Measurements from ENCODE around the gene EXOC3L1. TPM values are rescaled to one million over a fixed set of nuclear protein-coding genes. Genes with fewer than 3 reads are reported as not detected.

EXOC3L1 gene
- total RNA-seq, 1 experiment from 2014 or later: 4.0 TPM

DNA sequence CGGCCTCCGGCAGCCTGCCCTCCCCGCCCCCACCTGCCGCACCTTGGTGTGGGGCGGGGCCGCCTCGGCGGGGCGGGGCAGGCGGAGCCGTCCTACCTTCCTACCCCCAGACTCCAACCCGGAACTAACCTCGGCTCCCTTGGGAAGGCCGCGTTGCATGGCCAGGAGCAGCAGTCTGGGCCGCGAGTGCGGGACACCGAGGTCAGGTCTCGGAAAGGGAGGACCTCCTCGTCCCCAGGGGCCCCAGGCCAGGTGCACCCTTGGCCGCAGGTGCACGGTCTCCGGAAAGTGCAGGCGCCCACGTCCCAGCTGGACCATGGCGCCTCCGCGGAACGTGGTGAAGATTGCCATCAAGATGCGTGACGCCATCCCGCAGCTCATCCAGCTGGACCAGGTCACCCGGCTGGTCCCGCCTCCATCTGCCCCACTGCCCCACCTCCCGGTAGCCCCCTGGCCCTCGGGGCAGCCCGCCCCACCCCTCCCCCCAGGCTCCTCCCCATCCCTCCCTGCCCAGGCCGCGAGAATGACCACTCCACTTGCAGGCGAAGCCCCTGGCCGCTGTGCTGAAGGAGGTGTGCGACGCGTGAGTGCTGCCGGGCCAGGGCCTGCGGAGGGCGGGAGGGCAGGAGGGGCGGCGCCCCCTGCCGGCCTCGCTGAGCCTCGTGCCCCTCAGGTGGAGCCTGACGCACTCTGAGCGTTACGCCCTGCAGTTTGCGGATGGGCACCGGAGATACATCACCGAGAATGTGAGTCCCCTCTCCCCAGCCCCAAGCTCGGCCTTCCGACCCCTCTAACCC is 9.3 kb upstream of the EXOC3L1 start, which contains the start of gene ELMO3:
Gene ELMO3, plus strand, starts transcription at position 121 of the 797 bp plus-strand sequence. Its CDS starts 196 bp downstream, at position 317.
- POLR2A ChIA-PET: interaction anchor here (0.7 to 1.0 kb wide), 2 partner anchors 8 to 28 kb away, joined by 3 to 5 read pairs; partner anchors contain the start of gene TMEM208
- peaks cover 30% of the 10 kb centered on the region for H3K36me3 Mint-ChIP-seq
- H3K4me3 Mint-ChIP-seq: peak within 1 kb of the TSS; percentile 83
- peak within 1 kb of the TSS; percentile 85; the same call in 1 of the 2 replicates for H3K27ac Mint-ChIP-seq
- CTCF ChIA-PET: interaction anchor here (1.0 to 3.9 kb wide), 26 partner anchors 9 to 266 kb away, joined by 3 to 65 read pairs (median 12); partner anchors contain the start of genes B3GNT9, CES3, EXOC3L1 and FBXL8
- DNase-seq (ENCODE audit: low spot score) (peak; percentile 84), ATAC-seq (peak; percentile 78)
- H3K4me1 Mint-ChIP-seq: peaks cover 9% of the 10 kb centered on the region
- H3K9me3 Mint-ChIP-seq: no peaks in the 10 kb centered on the region
- H3K27me3 Mint-ChIP-seq (ENCODE audit: low read depth): no peaks in the 10 kb centered on the region
- TF ChIP-seq NR1H2 (CRISPR knock-in tag; IDR thresholded peaks at IDR 0.05): no peak
- TF ChIP-seq, protein P1, sequence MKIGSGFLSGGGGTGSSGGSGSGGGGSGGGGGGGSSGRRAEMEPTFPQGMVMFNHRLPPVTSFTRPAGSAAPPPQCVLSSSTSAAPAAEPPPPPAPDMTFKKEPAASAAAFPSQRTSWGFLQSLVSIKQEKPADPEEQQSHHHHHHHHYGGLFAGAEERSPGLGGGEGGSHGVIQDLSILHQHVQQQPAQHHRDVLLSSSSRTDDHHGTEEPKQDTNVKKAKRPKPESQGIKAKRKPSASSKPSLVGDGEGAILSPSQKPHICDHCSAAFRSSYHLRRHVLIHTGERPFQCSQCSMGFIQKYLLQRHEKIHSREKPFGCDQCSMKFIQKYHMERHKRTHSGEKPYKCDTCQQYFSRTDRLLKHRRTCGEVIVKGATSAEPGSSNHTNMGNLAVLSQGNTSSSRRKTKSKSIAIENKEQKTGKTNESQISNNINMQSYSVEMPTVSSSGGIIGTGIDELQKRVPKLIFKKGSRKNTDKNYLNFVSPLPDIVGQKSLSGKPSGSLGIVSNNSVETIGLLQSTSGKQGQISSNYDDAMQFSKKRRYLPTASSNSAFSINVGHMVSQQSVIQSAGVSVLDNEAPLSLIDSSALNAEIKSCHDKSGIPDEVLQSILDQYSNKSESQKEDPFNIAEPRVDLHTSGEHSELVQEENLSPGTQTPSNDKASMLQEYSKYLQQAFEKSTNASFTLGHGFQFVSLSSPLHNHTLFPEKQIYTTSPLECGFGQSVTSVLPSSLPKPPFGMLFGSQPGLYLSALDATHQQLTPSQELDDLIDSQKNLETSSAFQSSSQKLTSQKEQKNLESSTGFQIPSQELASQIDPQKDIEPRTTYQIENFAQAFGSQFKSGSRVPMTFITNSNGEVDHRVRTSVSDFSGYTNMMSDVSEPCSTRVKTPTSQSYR (CRISPR knock-in tag; IDR thresholded peaks at IDR 0.05): 0 out of 2 replicates have a peak, but pooled peaks have one; percentile 72
- TF ChIP-seq, protein P2, sequence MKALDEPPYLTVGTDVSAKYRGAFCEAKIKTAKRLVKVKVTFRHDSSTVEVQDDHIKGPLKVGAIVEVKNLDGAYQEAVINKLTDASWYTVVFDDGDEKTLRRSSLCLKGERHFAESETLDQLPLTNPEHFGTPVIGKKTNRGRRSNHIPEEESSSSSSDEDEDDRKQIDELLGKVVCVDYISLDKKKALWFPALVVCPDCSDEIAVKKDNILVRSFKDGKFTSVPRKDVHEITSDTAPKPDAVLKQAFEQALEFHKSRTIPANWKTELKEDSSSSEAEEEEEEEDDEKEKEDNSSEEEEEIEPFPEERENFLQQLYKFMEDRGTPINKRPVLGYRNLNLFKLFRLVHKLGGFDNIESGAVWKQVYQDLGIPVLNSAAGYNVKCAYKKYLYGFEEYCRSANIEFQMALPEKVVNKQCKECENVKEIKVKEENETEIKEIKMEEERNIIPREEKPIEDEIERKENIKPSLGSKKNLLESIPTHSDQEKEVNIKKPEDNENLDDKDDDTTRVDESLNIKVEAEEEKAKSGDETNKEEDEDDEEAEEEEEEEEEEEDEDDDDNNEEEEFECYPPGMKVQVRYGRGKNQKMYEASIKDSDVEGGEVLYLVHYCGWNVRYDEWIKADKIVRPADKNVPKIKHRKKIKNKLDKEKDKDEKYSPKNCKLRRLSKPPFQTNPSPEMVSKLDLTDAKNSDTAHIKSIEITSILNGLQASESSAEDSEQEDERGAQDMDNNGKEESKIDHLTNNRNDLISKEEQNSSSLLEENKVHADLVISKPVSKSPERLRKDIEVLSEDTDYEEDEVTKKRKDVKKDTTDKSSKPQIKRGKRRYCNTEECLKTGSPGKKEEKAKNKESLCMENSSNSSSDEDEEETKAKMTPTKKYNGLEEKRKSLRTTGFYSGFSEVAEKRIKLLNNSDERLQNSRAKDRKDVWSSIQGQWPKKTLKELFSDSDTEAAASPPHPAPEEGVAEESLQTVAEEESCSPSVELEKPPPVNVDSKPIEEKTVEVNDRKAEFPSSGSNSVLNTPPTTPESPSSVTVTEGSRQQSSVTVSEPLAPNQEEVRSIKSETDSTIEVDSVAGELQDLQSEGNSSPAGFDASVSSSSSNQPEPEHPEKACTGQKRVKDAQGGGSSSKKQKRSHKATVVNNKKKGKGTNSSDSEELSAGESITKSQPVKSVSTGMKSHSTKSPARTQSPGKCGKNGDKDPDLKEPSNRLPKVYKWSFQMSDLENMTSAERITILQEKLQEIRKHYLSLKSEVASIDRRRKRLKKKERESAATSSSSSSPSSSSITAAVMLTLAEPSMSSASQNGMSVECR (CRISPR knock-in tag; IDR thresholded peaks at IDR 0.05; ENCODE audit: borderline replicate concordance): peak; percentile 53; the same call in 1 of the 2 replicates
- TF ChIP-seq, protein P3, sequence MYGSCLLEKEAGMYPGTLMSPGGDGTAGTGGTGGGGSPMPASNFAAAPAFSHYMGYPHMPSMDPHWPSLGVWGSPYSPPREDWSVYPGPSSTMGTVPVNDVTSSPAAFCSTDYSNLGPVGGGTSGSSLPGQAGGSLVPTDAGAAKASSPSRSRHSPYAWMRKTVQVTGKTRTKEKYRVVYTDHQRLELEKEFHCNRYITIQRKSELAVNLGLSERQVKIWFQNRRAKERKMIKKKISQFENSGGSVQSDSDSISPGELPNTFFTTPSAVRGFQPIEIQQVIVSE (CRISPR knock-in tag; IDR thresholded peaks at IDR 0.05; ENCODE audit: borderline replicate concordance): no peak
- TF ChIP-seq, protein P4, sequence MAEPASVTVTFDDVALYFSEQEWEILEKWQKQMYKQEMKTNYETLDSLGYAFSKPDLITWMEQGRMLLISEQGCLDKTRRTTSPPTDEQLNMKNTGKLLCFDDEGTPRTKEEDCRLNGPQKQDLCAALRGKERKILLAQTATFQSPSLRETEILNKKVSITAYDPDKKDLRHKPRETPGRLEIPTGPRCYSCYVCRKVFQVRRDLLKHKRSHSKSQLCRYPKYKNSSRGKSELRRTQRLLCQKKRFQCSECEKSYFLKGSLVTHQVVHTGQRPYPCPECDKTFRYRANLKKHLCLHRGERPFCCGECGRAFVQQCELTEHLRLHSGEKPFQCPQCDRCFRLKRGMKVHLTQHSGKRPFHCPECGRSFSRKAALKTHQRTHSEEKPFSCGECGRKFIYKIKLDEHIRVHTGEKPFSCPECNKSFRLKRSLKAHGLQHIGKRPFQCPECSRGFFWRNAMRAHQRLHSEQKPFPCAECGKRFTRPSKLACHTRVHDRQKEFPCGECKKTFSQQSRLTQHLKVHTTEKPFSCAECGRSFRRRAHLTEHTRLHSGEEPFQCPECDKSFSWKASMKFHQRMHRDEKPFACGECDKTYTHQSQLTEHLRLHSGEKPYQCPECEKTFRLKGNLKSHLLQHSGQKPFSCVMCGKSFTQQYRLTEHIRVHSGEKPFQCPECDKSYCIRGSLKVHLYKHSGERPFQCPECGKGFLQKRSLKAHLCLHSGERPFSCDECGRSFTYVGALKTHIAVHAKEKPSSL (CRISPR knock-in tag; conservative IDR thresholded peaks at IDR 0.05): no peak
- TF ChIP-seq SP1 (CRISPR knock-in tag; conservative IDR thresholded peaks at IDR 0.05): peak; percentile 14; the same call in 1 of the 2 replicates
- TF ChIP-seq, protein P5, sequence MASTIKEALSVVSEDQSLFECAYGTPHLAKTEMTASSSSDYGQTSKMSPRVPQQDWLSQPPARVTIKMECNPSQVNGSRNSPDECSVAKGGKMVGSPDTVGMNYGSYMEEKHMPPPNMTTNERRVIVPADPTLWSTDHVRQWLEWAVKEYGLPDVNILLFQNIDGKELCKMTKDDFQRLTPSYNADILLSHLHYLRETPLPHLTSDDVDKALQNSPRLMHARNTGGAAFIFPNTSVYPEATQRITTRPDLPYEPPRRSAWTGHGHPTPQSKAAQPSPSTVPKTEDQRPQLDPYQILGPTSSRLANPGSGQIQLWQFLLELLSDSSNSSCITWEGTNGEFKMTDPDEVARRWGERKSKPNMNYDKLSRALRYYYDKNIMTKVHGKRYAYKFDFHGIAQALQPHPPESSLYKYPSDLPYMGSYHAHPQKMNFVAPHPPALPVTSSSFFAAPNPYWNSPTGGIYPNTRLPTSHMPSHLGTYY (CRISPR knock-in tag; IDR thresholded peaks at IDR 0.05): no peak
- TF ChIP-seq, protein P6, sequence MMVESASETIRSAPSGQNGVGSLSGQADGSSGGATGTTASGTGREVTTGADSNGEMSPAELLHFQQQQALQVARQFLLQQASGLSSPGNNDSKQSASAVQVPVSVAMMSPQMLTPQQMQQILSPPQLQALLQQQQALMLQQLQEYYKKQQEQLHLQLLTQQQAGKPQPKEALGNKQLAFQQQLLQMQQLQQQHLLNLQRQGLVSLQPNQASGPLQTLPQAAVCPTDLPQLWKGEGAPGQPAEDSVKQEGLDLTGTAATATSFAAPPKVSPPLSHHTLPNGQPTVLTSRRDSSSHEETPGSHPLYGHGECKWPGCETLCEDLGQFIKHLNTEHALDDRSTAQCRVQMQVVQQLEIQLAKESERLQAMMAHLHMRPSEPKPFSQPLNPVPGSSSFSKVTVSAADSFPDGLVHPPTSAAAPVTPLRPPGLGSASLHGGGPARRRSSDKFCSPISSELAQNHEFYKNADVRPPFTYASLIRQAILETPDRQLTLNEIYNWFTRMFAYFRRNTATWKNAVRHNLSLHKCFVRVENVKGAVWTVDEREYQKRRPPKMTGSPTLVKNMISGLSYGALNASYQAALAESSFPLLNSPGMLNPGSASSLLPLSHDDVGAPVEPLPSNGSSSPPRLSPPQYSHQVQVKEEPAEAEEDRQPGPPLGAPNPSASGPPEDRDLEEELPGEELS (CRISPR knock-in tag; IDR thresholded peaks at IDR 0.05): peak; percentile 81; the same call in 1 of the 2 replicates
- TF ChIP-seq, protein P7, sequence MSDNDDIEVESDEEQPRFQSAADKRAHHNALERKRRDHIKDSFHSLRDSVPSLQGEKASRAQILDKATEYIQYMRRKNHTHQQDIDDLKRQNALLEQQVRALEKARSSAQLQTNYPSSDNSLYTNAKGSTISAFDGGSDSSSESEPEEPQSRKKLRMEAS (CRISPR knock-in tag; IDR thresholded peaks at IDR 0.05): peak; percentile 85
- TF ChIP-seq, protein P8, sequence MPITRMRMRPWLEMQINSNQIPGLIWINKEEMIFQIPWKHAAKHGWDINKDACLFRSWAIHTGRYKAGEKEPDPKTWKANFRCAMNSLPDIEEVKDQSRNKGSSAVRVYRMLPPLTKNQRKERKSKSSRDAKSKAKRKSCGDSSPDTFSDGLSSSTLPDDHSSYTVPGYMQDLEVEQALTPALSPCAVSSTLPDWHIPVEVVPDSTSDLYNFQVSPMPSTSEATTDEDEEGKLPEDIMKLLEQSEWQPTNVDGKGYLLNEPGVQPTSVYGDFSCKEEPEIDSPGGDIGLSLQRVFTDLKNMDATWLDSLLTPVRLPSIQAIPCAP (CRISPR knock-in tag; IDR thresholded peaks at IDR 0.05): peak; percentile 23; the same call in 1 of the 2 replicates
- TF ChIP-seq GRHL2 (CRISPR knock-in tag; IDR thresholded peaks at IDR 0.05; ENCODE audit: insufficient replicate concordance, severe bottlenecking): no peak
- no peak for TF ChIP-seq ZNF219 (CRISPR knock-in tag; IDR thresholded peaks at IDR 0.05; ENCODE audit: borderline replicate concordance)
- TF ChIP-seq ZNF138 (CRISPR knock-in tag; conservative IDR thresholded peaks at IDR 0.05): no peak; the same call in 1 of the 2 replicates
- no peak for TF ChIP-seq NR2C2 (CRISPR knock-in tag; IDR thresholded peaks at IDR 0.05)
- TF ChIP-seq TP53 (CRISPR knock-in tag; IDR thresholded peaks at IDR 0.05): 0 out of 2 replicates have a peak, but pooled peaks have one; percentile 68
- TF ChIP-seq, protein P9, sequence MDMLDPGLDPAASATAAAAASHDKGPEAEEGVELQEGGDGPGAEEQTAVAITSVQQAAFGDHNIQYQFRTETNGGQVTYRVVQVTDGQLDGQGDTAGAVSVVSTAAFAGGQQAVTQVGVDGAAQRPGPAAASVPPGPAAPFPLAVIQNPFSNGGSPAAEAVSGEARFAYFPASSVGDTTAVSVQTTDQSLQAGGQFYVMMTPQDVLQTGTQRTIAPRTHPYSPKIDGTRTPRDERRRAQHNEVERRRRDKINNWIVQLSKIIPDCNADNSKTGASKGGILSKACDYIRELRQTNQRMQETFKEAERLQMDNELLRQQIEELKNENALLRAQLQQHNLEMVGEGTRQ (CRISPR knock-in tag; IDR thresholded peaks at IDR 0.05): peak; percentile 58
- TF ChIP-seq MYBL2 (CRISPR knock-in tag; IDR thresholded peaks at IDR 0.05): peak; percentile 52; the same call in 1 of the 2 replicates
- no peak for TF ChIP-seq RORB (CRISPR knock-in tag; IDR thresholded peaks at IDR 0.05)
- TF ChIP-seq ZNF671 (CRISPR knock-in tag; IDR thresholded peaks at IDR 0.05): no peak; the same call in 1 of the 2 replicates
